Right cardiac atrium (tissue), 5 donors: Measurements from ENCODE around the gene TAF13. TPM values are rescaled to one million over a fixed set of nuclear protein-coding genes. Genes with fewer than 3 reads are reported as not detected.
"Not testable (repeated sequence)": the region's sequence is repeated elsewhere in the genome, so short reads cannot be mapped to it uniquely, and the experiment has no call there.

ENCODE experiments used
- ATAC-seq, 2 donors: fragments of 200-7000 bp; cut with Tn5 transposase; one replicate each; pipeline versions ENCODE4 v1.8.0 to v1.9.1; 2020; ENCODE audit warnings: moderate library complexity in 2 of 2, mild to moderate bottlenecking in 1 of 2
- DNase-seq, 3 donors: peaks; one replicate each; pipeline ENCODE4 v3.0.0-alpha.2; 2020
- H3K27ac ChIP-seq: one replicate; pipeline ENCODE4 v1.5.1; 2013; ENCODE audit warnings: mild to moderate bottlenecking, low read length, control low read depth, moderate library complexity
- H3K27me3 ChIP-seq: one replicate; pipeline ENCODE4 v1.6.1; 2013; ENCODE audit not compliant: control insufficient read depth, insufficient read depth
- H3K4me1 ChIP-seq: one replicate; pipeline ENCODE4 v1.6.1; 2013; ENCODE audit warnings: low read length; ENCODE audit not compliant: control insufficient read depth, insufficient read depth
- H3K4me3 ChIP-seq: one replicate; pipeline ENCODE4 v1.5.1; 2013; ENCODE audit warnings: low read length, control low read depth
- H3K9me3 ChIP-seq: one replicate; pipeline ENCODE4 v1.6.1; 2013; ENCODE audit warnings: low read length; ENCODE audit not compliant: control insufficient read depth
- WGBS: extraction: QIAGEN DNeasy Blood & Tissue Kit; methylation state at CpG from one replicate; pipeline ENCODE4 v1.1.7; 2013; 5-methylcytosine and 5-hydroxymethylcytosine counted together
- intact Hi-C, 4 donors: fragments of 100-400 bp; cut with DNase I; formaldehyde crosslinking; loops; one replicate each; pipeline versions ENCODE4 v1.11.0 to v1.14.0; 2022 to 2023
- polyA plus RNA-seq: library from polyadenylated mRNA; stranded (reverse); fragments of 200-250 nt; gene quantifications from one replicate; pipeline ENCODE4 v1.2.3, GENCODE V29; 2013
- total RNA-seq, 4 donors: library from RNA; stranded (reverse); fragmentation: NEBNext Ultra II Directional; extraction: Animal tissue kit (Norgen Biotek cat#: 25700); gene quantifications; one replicate each; pipeline ENCODE4 v1.2.1, GENCODE V29; 2021
- donor health status: healthy with polysubstance abuse.
- donor health status: DM: no; HTN: yes; CAD: no.
- donor health status: DM: no; HTN: no; CAD: no.
- donor health status: DM: no; HTN: yes; CAD: no; lungs with severe emphysema.
- donor health status: DM: yes; HTN: yes; CAD: no.

The TAF13 gene
- total and polyA plus RNA-seq, 5 donors: 56.7 to 67.3 (median 62.6) TPM

GRCh38 chr1:109069294-109069693, 6.5 kb downstream of the TAF13 start:
- H3K27me3 ChIP-seq: no peaks in the 10 kb centered on the region
- no peak overlapping the region for H3K4me3 ChIP-seq
- 77% methylated on average over 1 of the region's 1 CpG for WGBS
- H3K27ac ChIP-seq: no peak overlapping the region
- no peak for DNase-seq
- H3K9me3 ChIP-seq: no peaks in the 10 kb centered on the region
- no peaks in the 10 kb centered on the region for H3K4me1 ChIP-seq
- ATAC-seq: no peak
- intact Hi-C loops: no loop called here

- WGBS: 73% methylated on average over 8 of the region's 8 CpGs
- intact Hi-C loops: no loop called here
- ATAC-seq: peak in 1 of 2 donors; percentile 61
- Histone ChIP-seq H3K27me3 (no peaks in the 10 kb centered on the region), H3K4me1 (no peaks in the 10 kb centered on the region), H3K9me3 (no peaks in the 10 kb centered on the region), H3K4me3 (no peak overlapping the region), H3K27ac (no peak overlapping the region)
- DNase-seq: no peak
These were observed 7.9 kb downstream of the TAF13 start for GRCh38 chr1:109067883-109068282.

DNA sequence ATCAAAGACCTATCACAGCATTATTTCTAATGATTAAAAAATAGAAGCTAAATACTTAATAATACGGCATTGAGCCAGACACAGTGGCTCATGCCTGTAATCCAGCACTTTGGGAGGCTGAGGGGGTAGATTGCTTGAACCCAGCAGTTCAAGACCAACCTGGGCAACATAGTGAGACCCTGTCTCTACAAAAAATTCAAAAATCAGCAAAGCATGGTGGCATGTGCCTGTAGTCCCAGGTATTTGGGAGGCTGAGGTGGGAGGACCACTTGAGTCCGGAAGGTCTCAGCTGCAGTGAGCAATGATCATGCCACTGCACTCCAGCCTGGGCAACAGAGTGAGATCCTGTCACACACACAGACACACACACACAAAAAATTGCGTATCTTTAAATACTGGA, 10.7 kb downstream of the TAF13 start:
- Histone ChIP-seq H3K27me3 (no peaks in the 10 kb centered on the region), H3K4me3 (no peak overlapping the region), H3K9me3 (no peaks in the 10 kb centered on the region), H3K27ac (no peak overlapping the region), H3K4me1 (no peaks in the 10 kb centered on the region)
- intact Hi-C loops: no loop called here
- DNase-seq (no peak), ATAC-seq (no peak)
- 97% methylated on average over 3 of the region's 3 CpGs for WGBS

- Histone ChIP-seq H3K4me1 (no peaks in the 10 kb centered on the region), H3K27me3 (no peaks in the 10 kb centered on the region), H3K27ac (no peak overlapping the region), H3K4me3 (no peak overlapping the region), H3K9me3 (no peaks in the 10 kb centered on the region)
- 67% methylated on average over 4 of the region's 4 CpGs for WGBS
- intact Hi-C loops: no loop called here
- DNase-seq (no peak), ATAC-seq (peak in 1 of 2 donors; percentile 14)
These were observed 14.6 kb downstream of the TAF13 start for GRCh38 chr1:109061183-109061582.

GRCh38 chr1:109060707-109061106, 15.1 kb downstream of the TAF13 start:
- Histone ChIP-seq H3K4me1 (no peaks in the 10 kb centered on the region), H3K9me3 (no peaks in the 10 kb centered on the region), H3K27ac (no peak overlapping the region), H3K4me3 (no peak overlapping the region), H3K27me3 (no peaks in the 10 kb centered on the region)
- no peak for DNase-seq
- intact Hi-C loops: no loop called here
- WGBS: 89% methylated on average over 7 of the region's 7 CpGs
- ATAC-seq: no peak

DNA sequence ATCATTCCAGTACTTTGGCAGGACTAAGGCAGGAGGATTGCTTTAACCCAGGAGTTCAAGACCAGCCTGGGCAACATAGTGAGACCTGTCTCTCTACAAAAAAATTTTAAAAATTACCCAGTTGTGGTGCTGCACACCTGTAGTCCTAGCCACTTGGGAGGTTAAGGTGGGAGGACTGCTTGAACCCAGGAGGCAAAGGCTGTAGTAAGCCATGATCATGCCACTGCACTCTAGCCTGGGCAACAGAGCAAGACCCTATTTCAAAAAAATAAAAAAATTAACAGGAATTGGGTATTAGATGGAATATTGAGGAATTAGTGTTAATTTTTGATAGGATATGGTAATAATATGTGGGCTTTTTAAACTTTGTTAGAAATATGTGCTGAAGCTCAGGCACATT, 16.8 kb downstream of the TAF13 start:
- Histone ChIP-seq H3K9me3 (no peaks in the 10 kb centered on the region), H3K27ac (no peak overlapping the region), H3K4me1 (no peaks in the 10 kb centered on the region), H3K27me3 (no peaks in the 10 kb centered on the region), H3K4me3 (no peak overlapping the region)
- DNase-seq (no peak), ATAC-seq (no peak)
- intact Hi-C loops: no loop called here

DNA sequence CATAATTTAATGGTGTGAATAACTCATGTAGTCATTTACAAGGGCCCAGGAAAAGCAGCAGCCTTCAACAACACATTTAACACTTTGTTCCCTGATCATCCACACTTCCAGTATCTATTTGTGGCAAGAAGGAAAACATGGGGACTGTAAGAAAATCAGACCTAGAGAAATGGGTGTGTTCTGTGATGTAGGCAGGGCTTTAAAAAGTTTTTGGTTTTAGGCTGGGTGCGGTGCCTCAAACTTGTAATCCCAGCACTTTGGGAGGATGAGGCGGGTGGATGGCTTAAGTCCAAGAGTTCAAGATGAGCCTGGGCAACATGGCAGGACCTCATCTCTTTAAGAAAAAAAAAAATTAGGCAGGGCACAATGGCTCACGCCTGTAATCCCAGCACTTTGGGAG, 19.7 kb downstream of the TAF13 start:
- Histone ChIP-seq H3K27me3 (no peaks in the 10 kb centered on the region), H3K9me3 (no peaks in the 10 kb centered on the region), H3K27ac (no peak overlapping the region), H3K4me1 (no peaks in the 10 kb centered on the region), H3K4me3 (no peak overlapping the region)
- ATAC-seq: no peak
- intact Hi-C loops: no loop called here
- 83% methylated on average over 3 of the region's 3 CpGs for WGBS
- DNase-seq: no peak

DNA sequence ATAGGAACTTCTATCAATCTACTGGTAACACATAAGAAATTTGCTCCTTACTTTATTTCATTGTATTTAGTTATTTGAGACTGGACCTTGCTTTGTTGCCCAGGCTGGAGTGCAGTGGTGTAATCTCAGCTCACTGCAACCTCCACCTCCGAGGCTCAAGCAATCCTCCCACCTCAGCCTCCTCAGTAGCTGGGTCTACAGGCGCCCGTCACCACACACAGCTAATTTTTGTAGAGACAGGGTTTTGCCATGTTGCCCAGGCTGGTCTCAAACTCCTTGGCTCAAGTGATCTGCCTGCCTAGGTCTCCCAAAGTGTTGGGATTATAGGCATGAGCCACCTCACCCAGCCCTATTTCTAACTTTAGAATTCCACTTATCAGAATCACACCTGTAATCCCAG, 23.7 kb downstream of the TAF13 start:
- intact Hi-C loops, H3K27me3 ChIP-seq, H3K4me1 ChIP-seq, H3K9me3 ChIP-seq, H3K27ac ChIP-seq, H3K4me3 ChIP-seq, ATAC-seq, DNase-seq: not testable (repeated sequence)
- 93% methylated on average over 3 of the region's 3 CpGs for WGBS

- intact Hi-C loops: no loop called here
- H3K9me3 ChIP-seq: no peaks in the 10 kb centered on the region
- no peaks in the 10 kb centered on the region for H3K27me3 ChIP-seq
- no peak overlapping the region for H3K4me3 ChIP-seq
- H3K4me1 ChIP-seq: no peaks in the 10 kb centered on the region
- no peak overlapping the region for H3K27ac ChIP-seq
- WGBS: 78% methylated on average over 7 of the region's 7 CpGs
- DNase-seq: no peak
- no peak for ATAC-seq
These were observed 25.4 kb downstream of the TAF13 start for GRCh38 chr1:109050228-109050995.

DNA sequence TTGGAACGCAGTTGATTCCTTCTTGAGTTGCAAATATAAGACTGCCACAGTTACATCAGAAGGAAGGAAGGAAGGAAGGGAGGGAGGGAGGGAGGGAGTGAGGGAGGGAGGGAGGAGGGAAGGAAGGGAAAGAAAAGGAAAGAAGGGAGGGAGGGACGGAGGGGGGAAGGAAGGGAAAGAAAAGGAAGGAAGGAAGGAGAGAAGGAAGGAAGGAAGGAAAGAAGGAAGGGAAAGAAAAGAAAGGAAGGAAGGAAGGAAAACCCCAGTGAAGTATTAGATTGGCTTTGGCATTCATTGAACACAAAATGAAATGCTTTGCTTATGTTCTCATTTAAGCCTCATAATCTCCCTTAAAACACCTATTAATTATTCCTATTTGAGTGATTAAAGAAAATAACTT, 27.5 kb downstream of the TAF13 start:
- Histone ChIP-seq H3K27me3 (no peaks in the 10 kb centered on the region), H3K4me3 (no peak overlapping the region), H3K9me3 (no peaks in the 10 kb centered on the region), H3K4me1 (no peaks in the 10 kb centered on the region), H3K27ac (no peak overlapping the region)
- DNase-seq: no peak
- WGBS: 31% methylated on average over 2 of the region's 2 CpGs
- intact Hi-C loops: no loop called here
- no peak for ATAC-seq

DNA sequence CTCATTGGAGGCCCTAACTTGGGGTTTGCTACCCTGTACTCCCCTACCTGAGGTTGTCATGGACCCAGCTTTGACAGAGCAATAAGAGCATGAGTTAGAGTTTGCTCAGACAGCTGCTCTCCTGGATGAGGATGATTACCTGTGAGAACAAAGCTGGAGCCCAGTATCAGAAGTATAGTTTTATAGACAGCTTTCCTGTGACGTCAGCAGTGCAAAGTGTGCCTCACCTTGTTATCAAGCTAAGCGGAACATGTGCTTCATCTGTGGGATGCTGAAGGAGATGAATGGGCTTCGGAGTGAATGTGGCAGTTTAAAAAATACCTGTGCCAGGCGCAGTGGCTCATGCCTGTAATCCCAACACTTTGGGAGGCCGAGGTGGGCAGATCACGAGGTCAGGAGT, 28.5 kb downstream of the TAF13 start:
- Histone ChIP-seq H3K27me3 (no peaks in the 10 kb centered on the region), H3K9me3 (no peaks in the 10 kb centered on the region), H3K4me1 (no peaks in the 10 kb centered on the region), H3K27ac (no peak overlapping the region), H3K4me3 (no peak overlapping the region)
- intact Hi-C loops: no loop called here
- 73% methylated on average over 6 of the region's 6 CpGs for WGBS
- no peak for DNase-seq
- ATAC-seq: no peak

DNA sequence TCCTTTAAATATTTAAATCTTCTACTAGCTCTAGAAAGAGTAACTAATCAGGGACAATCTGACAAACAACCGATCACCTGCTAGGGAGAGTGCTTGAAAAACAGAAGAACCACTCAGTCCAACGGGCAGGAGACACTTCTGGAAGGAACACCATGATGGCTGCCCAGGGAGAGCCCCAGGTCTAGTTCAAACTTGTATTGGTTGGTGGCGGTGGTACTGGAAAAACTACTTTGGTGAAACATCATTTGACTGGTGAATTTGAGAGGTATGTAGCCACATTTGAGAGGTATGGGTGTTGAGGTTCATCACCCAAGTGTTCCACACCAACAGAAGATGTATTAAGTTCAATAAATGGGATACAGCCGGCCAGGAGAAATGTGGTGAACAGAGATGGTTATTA, 29.1 kb downstream of the TAF13 start:
- ATAC-seq (no peak), DNase-seq (no peak)
- WGBS: 81% methylated on average over 4 of the region's 4 CpGs
- intact Hi-C loops: no loop called here
- Histone ChIP-seq H3K4me1 (no peaks in the 10 kb centered on the region), H3K4me3 (no peak overlapping the region), H3K27ac (no peak overlapping the region), H3K9me3 (no peaks in the 10 kb centered on the region), H3K27me3 (no peaks in the 10 kb centered on the region)
